GM10266 (cell line): ENCODE measurements around the gene XRCC6.
A peak's percentile ranks its signal among the peaks of the same experiment; 100 is the strongest.
"Not testable (repeated sequence)": the region's sequence is repeated elsewhere in the genome, so short reads cannot be mapped to it uniquely, and the experiment has no call there.

Experiments used
- DNase-seq: peaks from one replicate; pipeline ENCODE4 v3.0.0; 2012; ENCODE audit errors: extremely low spot score
- TF ChIP-seq, protein P1 (sequence below): IDR thresholded peaks from 2 replicates; pipeline ENCODE4 v1.5.1; 2012; ENCODE audit warnings: mild to moderate bottlenecking, low read depth; ENCODE audit not compliant: control insufficient read depth, insufficient read depth; ENCODE audit errors: missing control alignments

Gene XRCC6

DNA sequence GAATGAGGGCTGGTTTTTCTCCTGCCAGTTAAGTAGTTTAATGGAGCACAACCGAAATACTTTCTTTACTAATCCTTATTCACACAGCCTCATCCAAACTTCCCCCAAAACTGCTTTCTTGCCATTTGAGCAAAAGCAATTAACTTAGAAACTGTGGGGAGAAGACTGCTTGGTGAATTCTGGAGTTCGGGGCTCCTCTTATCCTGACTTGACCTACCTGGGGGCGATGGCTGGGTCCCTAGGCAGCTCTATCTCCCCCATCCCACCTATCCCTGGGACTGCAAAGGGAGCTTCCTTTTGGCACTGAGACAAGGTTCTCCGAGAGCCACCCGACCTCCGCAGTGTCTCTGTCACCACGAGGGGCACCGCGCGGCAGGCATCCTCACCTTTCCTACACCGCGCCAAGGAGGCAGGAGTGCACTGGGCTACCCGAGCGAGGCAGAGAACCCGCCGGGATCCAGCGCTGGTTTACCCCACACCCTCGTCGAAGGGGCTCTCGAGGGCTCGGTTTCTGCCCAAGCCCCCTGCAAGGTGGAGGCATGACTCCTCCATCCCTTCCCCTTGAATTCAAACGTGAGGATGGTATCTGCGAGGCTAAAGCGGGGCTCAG is 1.0 kb upstream of the XRCC6 start:
- peak; percentile 28 for DNase-seq
- TF ChIP-seq, protein P1, sequence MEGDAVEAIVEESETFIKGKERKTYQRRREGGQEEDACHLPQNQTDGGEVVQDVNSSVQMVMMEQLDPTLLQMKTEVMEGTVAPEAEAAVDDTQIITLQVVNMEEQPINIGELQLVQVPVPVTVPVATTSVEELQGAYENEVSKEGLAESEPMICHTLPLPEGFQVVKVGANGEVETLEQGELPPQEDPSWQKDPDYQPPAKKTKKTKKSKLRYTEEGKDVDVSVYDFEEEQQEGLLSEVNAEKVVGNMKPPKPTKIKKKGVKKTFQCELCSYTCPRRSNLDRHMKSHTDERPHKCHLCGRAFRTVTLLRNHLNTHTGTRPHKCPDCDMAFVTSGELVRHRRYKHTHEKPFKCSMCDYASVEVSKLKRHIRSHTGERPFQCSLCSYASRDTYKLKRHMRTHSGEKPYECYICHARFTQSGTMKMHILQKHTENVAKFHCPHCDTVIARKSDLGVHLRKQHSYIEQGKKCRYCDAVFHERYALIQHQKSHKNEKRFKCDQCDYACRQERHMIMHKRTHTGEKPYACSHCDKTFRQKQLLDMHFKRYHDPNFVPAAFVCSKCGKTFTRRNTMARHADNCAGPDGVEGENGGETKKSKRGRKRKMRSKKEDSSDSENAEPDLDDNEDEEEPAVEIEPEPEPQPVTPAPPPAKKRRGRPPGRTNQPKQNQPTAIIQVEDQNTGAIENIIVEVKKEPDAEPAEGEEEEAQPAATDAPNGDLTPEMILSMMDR = peak; percentile 9

DNA sequence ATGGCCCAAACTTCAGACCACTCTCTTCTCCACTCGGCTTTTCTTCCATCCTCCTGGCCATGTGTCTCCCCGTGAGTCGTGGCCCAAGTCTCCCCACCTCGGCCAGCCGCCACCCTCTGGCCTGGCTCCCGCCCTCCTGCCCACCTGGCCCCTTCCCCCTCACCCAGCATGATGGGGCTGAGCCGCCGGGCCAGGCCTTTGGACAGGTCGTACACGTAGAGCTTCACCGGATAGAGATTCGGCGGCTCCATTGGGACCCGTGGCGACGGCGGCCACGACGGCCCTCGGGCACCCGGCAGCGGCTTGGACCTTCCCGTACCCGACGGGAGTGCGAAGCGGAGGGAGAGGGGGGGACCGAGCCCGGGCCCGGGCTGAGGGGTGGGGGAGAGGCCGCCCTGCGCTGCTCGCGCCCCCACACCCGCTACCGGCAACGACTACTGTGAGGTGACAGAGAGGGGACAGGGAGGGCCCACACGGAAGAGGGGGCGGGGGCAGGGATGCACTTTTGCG is 451 bp upstream of the XRCC6 start, which contains the start of gene DESI1:
TSS of gene DESI1 (minus strand) at position 455 of the 510 bp plus-strand sequence. CDS start at position 251, 204 bp downstream.
- peak; percentile 31 for DNase-seq
- TF ChIP-seq, protein P1 = no peak

DNA sequence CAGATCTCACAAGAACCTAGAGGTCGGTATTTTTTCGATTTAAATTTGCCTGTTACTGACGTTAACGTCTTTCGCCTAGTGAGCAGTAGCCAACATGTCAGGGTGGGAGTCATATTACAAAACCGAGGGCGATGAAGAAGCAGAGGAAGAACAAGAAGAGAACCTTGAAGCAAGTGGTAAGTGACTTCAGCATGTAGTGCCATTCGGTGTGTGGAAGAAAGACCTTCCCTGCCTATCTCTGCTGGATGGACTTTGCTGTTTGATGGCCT is 750 bp downstream of the XRCC6 start:
- TF ChIP-seq, protein P1 = no peak
- no peak for DNase-seq

DNA sequence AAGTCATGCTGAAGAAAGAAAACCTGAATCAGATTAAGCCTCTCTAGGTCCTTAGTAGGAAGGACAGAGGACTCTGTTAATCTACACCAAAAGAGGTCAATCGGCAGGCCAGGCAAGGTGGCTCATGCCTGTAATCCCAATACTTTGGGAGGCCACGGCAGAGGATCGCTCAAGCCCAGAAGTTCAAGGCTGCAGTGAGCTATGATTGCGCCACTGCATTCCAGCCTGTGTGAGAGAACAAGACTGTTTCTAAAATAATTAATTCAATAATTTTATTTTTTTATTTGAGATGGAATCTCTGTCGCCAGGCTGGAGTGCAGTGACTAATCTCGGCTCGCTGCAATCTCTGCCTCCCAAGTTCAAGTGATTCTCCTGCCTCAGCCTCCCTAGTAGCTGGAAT is 4.5 kb downstream of the XRCC6 start:
- TF ChIP-seq, protein P1 = no peak
- DNase-seq = no peak

DNA sequence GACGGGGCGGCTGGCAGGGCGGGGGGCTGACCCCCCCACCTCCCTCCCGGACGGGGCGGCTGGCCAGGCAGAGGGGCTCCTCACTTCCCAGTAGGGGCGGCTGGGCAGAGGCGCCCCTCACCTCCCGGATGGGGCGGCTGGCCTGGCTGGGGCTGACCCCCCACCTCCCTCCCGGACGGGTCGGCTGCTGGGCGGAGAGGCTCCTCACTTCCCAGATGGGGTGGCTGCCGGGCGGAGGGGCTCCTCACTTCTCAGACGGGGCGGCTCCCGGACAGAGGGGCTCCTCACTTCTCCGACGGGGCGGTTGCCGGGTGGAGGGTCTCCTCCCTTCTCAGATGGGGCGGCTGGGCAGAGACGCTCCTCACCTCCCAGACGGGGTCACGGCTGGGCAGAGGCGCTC is 10.0 kb downstream of the XRCC6 start:
- not testable (repeated sequence) for DNase-seq

DNA sequence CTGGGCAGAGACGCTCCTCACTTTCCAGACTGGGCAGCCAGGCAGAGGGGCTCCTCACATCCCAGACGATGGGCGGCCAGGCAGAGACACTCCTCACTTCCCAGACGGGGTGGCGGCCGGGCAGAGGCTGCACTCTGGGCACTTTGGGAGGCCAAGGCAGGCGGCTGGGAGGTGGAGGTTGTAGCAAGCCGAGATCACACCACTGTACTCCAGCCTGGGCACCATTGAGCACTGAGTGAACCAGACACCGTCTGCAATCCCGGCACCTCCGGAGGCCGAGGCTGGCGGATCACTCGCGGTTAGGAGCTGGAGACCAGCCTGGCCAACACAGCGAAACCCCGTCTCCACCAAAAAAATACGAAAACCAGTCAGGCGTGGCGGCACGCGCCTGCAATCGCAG is 10.5 kb downstream of the XRCC6 start:
- not testable (repeated sequence) for DNase-seq

DNA sequence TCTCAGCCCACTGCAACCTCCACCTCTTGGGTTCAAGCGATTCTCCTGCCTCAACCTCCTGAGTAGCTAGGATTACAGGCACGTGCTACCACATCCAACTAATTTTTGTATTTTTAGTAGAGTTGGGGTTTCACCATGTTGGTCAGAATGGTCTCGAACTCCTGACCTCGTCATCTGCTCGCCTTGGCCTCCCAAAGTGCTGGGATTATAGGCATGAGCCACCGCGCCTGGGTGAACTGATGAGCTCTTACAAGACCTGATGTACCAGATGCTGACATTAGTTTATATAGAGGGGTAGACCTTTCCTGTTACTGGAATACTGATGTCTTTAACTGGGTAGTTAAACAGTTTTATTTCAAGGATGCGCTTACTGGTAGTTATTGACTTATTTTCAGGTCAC is 13.5 kb downstream of the XRCC6 start:
- not testable (repeated sequence) for DNase-seq

DNA sequence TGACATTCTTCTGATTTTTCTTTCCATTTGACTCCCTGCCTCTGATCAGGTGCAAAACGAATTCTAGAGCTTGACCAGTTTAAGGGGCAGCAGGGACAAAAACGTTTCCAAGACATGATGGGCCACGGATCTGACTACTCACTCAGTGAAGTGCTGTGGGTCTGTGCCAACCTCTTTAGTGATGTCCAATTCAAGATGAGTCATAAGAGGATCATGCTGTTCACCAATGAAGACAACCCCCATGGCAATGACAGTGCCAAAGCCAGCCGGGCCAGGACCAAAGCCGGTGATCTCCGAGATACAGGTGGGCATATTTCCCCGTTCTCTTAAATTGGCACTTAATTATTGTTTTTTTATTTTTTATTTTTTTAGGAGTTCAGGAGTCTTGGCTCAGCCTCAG is 15.4 kb downstream of the XRCC6 start:
- DNase-seq = no peak
- TF ChIP-seq, protein P1 = no peak

DNA sequence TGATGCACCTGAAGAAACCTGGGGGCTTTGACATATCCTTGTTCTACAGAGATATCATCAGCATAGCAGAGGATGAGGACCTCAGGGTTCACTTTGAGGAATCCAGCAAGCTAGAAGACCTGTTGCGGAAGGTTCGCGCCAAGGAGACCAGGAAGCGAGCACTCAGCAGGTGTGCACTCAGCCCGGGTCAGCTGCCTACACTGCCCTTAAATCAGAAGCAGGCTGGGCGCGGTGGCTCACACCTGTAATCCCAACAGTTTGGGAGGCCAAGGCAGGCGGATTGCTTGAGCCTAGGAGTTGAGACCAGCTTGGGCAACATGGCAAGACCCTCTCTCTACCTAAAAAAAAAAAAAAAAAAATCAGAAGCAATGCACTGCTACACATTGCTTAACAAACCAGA is 16.5 kb downstream of the XRCC6 start:
- not testable (repeated sequence) for DNase-seq
